Rectal smooth muscle tissue (tissue), 1 donor: Measurements from ENCODE around the gene MRPL49.

ENCODE experiments used
- H3K27ac ChIP-seq: one replicate; pipeline ENCODE4 v1.7.0; 2013; ENCODE audit warnings: low read depth, low read length, inconsistent platforms
- H3K27me3 ChIP-seq: one replicate; pipeline ENCODE4 v1.7.0; 2013; ENCODE audit warnings: low read length; ENCODE audit not compliant: control insufficient read depth, insufficient read depth
- H3K36me3 ChIP-seq: one replicate; pipeline ENCODE4 v1.7.0; 2013; ENCODE audit warnings: low read length; ENCODE audit not compliant: control insufficient read depth, insufficient read depth
- H3K4me1 ChIP-seq: one replicate; pipeline ENCODE4 v1.7.0; 2013; ENCODE audit warnings: low read length; ENCODE audit not compliant: control insufficient read depth, insufficient read depth
- H3K4me3 ChIP-seq: one replicate; pipeline ENCODE4 v1.7.0; 2013; ENCODE audit warnings: low read length
- H3K9ac ChIP-seq: one replicate; pipeline ENCODE4 v1.7.0; 2013; ENCODE audit warnings: low read length

The MRPL49 gene

GRCh38 chr11:65126624-65127274, 4.6 kb downstream of the MRPL49 start:
- no peak overlapping the region for H3K4me3 ChIP-seq
- no peaks in the 10 kb centered on the region for H3K27me3 ChIP-seq
- no peak overlapping the region for H3K27ac ChIP-seq
- H3K36me3 ChIP-seq, result peaks cover 54% of the 10 kb centered on the region
- no peak overlapping the region for H3K9ac ChIP-seq
- H3K4me1 ChIP-seq, result no peaks in the 10 kb centered on the region

GRCh38 chr11:65127473-65128181, 5.5 kb downstream of the MRPL49 start:
- Histone ChIP-seq H3K4me3 (no peak overlapping the region), H3K27ac (no peak overlapping the region), H3K36me3 (peaks cover 62% of the 10 kb centered on the region), H3K4me1 (no peaks in the 10 kb centered on the region), H3K9ac (no peak overlapping the region), H3K27me3 (no peaks in the 10 kb centered on the region)

GRCh38 chr11:65128182-65129145, 6.3 kb downstream of the MRPL49 start:
- Histone ChIP-seq H3K27ac (no peak overlapping the region), H3K36me3 (peaks cover 67% of the 10 kb centered on the region), H3K4me1 (peaks cover 6% of the 10 kb centered on the region), H3K4me3 (no peak overlapping the region), H3K9ac (no peak overlapping the region), H3K27me3 (no peaks in the 10 kb centered on the region)

GRCh38 chr11:65129649-65130441, 7.7 kb downstream of the MRPL49 start:
- Histone ChIP-seq H3K4me3 (no peak overlapping the region), H3K27ac (no peak overlapping the region), H3K9ac (no peak overlapping the region), H3K27me3 (no peaks in the 10 kb centered on the region), H3K36me3 (peaks cover 63% of the 10 kb centered on the region), H3K4me1 (peaks cover 7% of the 10 kb centered on the region)

GRCh38 chr11:65130631-65131416, 8.7 kb downstream of the MRPL49 start:
- Histone ChIP-seq H3K4me1 (peaks cover 7% of the 10 kb centered on the region), H3K4me3 (no peak overlapping the region), H3K36me3 (peaks cover 58% of the 10 kb centered on the region), H3K9ac (no peak overlapping the region), H3K27ac (no peak overlapping the region), H3K27me3 (no peaks in the 10 kb centered on the region)

- Histone ChIP-seq H3K4me1 (peaks cover 7% of the 10 kb centered on the region), H3K27ac (no peak overlapping the region), H3K9ac (no peak overlapping the region), H3K36me3 (peaks cover 56% of the 10 kb centered on the region), H3K27me3 (no peaks in the 10 kb centered on the region), H3K4me3 (no peak overlapping the region)
Observed at GRCh38 chr11:65131417-65131776, 9.3 kb downstream of the MRPL49 start.

GRCh38 chr11:65131895-65132237, 9.7 kb downstream of the MRPL49 start:
- peaks cover 52% of the 10 kb centered on the region for H3K36me3 ChIP-seq
- H3K4me1 ChIP-seq, result peaks cover 7% of the 10 kb centered on the region
- no peak overlapping the region for H3K9ac ChIP-seq
- no peak overlapping the region for H3K27ac ChIP-seq
- peak overlapping the region; percentile 97 for H3K4me3 ChIP-seq
- no peaks in the 10 kb centered on the region for H3K27me3 ChIP-seq

GRCh38 chr11:65132238-65132987, 10.3 kb downstream of the MRPL49 start:
- Histone ChIP-seq H3K27me3 (no peaks in the 10 kb centered on the region), H3K9ac (no peak overlapping the region), H3K4me1 (peaks cover 7% of the 10 kb centered on the region), H3K27ac (no peak overlapping the region), H3K36me3 (peaks cover 50% of the 10 kb centered on the region), H3K4me3 (peak overlapping the region; percentile 97)

GRCh38 chr11:65132988-65133700, 11.0 kb downstream of the MRPL49 start:
- Histone ChIP-seq H3K27me3 (no peaks in the 10 kb centered on the region), H3K36me3 (peaks cover 46% of the 10 kb centered on the region), H3K4me3 (peak overlapping the region; percentile 97), H3K9ac (no peak overlapping the region), H3K4me1 (peaks cover 7% of the 10 kb centered on the region), H3K27ac (no peak overlapping the region)

- H3K36me3 ChIP-seq, result peaks cover 40% of the 10 kb centered on the region
- no peaks in the 10 kb centered on the region for H3K27me3 ChIP-seq
- H3K9ac ChIP-seq, result peak overlapping the region; percentile 95
- peak overlapping the region; percentile 97 for H3K4me3 ChIP-seq
- H3K4me1 ChIP-seq, result peaks cover 7% of the 10 kb centered on the region
- H3K27ac ChIP-seq, result peak overlapping the region; percentile 100
Observed at GRCh38 chr11:65133724-65134123, 11.6 kb downstream of the MRPL49 start.
